Activated CD4-positive, alpha-beta T cell treated with anti-CD3 and anti-CD28 coated beads, Interleukin-2, Interleukin-4, amounts not matched to agents 100 ng/mL and 50 ng/mL, durations not matched to agents 16 hours and 8 hours (primary cell): ENCODE measurements around the gene CTNND2.

ENCODE experiments used
- DNase-seq: peaks from one replicate; pipeline ENCODE4 v3.0.0-alpha.2; 2020; ENCODE audit warnings: low spot score

CTNND2 gene

DNA sequence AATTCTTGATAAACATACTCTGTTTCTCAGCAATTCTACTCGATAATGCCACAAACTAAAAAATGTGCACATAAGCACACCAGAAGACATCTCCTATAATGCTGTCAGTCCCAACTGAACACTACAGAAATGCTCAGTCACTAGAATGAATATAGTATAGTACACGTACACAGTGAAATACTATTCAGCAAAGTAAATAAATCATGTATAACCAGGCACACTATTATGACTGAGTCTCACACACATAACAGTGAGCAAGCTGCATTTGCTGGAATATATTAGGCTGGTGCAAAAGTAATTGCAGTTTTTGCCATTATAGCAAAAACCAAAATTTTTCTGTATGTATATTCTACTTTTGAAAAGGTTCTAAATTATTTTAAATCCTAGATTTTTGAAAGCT lies 310.2 kb downstream of the CTNND2 start:
- DNase-seq = no peak

DNA sequence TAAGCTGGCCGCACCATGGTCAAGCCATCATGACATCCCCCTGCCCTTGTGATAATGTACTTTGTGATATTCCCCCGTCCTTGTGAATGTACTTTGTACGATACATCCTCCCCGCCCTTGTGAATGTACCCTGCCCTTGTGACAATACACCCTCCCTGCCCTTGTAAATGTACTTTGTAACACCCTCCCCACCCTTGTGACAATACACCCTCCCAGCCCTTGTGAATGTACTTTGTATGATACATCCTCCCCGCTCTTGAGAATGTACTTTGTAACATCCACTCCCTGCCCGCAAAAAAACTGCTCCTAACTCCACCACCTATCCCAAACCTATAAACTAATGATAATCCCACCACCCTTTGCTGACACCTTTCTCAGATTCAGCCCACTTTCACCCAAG lies 313.8 kb downstream of the CTNND2 start:
- DNase-seq = no peak

DNA sequence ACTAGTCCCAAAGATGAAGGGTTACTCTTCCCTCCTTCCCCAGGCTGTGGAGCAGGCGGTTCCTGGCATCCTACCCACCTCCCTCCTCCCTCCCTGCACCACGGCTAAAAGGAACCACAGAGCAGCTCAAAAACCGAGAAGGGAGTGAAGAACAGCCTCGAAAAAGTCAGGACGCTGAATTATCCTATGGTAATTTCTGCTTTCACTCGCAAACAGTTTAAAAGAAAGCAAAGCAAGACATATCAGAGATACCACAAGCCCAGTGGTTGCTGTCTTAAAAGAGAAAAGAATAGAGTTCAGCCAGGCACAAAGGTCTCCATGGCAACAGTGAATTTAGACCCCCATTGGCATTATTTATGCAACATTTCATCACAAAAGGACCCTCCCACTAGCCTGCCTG lies 315.4 kb downstream of the CTNND2 start:
- no peak for DNase-seq

DNA sequence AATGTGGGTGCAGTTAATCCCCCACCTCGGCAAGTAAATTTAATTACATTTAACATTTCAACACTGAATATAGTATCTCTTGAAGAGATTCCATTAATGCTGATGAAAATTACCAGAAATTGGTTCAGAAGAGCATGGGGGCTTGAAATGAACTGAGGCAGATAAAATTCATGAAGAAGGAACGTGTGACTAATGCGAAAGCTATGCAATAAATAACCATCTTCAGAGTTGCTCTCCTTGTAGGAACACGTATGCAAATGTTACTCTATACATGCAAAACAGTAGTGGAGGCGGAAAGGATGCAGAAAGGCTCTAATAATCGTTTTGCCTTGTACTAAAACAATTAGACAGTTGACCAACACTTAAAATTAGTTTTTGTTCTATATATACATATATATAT lies 320.2 kb downstream of the CTNND2 start:
- DNase-seq = no peak

DNA sequence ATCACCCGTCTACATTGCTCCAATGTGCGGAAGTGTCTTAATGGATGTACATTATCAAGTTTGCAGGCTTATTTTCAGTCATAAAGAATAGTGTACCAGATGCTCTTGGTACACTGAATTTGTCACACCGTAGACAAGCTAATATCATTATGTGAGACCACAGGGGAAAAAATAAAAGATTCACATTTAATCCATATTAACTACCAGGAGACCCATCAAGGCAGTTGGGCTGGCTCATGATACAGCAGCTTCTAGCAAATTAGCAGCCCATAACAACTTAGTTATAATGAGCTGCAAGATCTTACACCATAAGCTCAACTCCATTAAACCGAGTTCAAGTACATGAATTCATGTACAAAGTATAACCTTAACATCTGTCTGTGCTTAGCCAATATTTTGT lies 324.9 kb downstream of the CTNND2 start:
- no peak for DNase-seq

DNA sequence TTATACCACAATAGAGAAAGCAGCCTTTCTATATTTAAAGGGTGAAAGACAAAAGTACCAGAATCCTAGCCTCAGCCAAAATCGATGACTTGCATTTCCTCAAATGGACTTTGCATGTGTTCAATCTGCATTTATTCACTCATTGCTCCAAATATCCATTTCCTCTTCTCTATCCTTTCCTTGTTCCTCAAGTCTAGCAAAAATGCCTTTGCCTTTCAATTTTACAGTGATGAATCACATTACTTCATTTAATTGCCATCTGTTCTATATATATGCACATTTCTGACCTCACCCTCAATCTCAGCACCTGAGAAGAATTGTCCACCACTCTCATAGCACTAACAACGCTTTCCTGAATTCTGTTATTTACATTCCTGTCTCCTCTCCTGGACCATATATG lies 329.5 kb downstream of the CTNND2 start:
- no peak for DNase-seq

DNA sequence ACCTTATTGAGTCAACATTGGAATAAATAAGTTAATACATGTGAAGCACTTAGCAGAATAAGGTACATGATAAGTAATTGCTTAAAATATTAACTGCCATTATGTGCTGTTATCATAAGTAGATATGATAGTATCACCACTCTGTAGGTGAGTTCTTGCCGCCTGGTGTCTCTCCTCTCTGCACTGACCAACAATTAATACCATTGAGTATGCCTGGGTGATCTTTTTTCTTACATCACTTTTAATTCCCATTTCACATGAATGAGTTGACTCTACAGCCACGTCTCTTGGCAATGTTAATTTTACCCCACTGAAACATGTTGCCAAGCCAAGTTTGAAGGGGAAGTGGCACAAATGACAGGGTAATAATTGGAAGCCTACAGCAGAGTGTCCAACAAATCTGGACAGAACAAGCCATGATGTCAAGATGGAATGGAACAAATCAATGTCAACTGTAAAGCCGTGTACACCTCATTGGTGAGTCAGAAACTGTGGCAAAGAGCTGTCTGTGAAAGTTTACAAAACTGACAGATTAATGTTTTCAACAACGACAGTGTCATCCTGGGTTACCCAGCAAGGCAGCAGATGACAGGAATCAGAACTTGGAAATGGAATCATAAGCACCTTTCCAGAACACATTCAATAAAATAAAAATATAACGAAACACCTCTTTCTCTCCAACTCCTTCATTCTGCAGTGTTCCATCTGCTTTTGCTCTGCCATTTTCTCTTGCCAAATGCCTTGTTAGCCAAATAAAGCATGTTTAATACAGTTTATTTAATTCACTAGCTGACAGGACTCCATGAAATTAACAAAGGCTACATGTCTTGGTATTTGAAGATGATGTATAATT lies 330.9 kb downstream of the CTNND2 start:
- DNase-seq = no peak

DNA sequence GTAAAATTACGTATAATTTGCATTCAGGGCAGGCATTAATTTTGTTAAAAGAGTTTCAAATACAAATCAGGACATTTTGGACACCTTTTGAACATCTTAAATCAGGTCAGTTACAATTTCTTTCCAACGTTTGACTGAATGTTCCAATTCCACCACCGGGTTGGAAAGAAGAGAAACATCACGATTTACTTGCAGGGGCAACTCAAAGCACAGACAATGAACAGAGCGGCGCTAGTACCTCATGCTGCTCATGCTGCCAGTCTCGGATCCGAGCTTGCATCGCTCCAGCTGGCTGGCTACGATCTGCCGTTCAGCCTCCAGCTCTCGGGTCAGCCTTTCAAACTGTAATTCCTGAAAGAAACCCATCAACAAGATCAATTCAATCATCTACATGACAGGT lies 339.5 kb downstream of the CTNND2 start:
- DNase-seq = no peak

DNA sequence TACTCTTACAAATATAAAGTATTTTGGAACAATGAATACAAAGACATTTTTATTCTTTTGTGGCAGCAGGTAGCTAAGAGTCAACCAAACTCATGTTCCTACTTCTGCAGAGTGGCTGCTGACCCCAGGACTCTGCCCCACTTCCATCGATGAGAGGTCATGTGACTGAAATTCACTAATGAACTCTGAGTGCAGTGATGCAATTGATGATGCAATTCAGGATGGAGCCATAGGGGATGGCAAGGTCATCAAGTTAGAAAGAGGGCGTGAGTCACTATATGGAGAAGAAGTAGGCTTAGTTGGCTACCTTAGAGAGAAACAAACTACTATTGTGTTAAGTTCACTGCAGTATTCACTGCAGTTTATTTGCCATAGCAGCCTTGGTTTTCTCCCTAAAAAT lies 340.4 kb downstream of the CTNND2 start:
- DNase-seq = no peak

DNA sequence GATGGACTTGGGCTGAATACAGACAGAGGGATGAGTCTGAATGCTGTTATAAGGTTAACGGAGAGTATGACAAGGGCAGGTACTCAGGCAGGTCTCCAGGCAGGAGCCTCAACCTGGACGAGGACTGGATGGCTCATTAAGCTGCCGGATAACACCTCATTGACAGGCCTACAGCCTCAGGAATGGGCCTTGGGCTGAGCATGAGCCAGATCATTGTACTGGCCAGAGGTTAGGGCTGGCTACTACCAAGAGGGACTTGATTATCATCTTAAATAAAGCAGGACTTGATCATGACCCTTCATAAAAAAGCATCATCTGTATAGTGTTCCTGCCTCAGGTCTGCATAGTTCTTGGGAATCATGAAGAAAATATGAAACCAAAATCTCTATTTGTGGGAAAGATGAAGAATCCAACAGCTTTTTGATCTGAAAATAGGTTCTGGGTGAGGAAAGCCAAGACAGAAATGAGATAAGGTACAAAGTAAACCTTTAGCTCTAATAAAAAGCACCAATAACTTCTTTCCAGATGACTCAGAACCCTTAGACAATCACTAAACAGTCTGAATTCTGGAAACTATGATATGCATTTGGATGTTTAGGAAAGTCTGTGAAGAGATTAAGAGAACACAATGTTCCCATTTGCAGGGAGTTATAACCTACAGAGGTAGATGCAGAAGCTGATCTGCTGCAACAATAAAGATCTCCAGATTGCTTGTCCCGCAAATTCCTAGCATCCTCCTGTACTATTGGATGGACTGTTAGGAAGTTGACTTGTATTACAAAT lies 343.1 kb downstream of the CTNND2 start:
- DNase-seq = no peak

DNA sequence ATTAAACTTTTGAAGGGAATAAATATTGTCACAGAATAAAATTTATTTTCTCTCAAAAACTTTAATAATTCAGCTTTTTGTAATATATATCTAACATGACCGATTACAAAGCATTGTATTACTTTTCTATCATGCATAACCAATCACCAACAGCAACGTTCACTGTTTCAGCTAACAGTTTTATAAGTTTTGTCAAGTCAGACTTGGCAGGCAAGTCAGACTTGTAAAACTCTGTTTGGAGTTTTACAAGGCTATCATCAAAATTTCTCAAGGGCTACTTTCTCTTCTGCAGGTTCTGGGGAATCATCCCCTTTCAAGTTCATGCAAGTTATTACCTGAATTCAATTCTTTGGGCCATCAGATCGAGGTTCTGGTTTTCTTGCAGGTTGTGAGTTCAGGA lies 347.2 kb downstream of the CTNND2 start:
- no peak for DNase-seq

DNA sequence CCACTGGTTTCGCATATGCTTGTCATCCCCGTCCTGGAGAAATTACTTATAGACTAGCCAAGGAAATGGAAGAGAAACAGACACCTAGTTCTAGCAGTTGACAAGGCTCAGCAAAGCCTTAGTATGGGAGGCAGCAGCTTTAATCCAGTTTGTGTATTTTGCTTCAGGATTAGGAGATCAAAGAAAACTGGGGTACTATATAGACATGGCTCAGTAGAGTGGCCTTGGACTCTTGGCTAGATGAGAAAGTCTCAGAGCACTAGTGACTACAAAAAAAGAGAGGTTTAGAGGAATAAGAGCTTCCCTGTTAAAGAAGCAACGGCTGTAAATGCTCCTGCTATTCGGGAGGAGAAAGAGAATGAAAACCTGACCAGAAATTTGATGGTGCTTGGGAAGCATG lies 349.1 kb downstream of the CTNND2 start:
- DNase-seq = no peak

DNA sequence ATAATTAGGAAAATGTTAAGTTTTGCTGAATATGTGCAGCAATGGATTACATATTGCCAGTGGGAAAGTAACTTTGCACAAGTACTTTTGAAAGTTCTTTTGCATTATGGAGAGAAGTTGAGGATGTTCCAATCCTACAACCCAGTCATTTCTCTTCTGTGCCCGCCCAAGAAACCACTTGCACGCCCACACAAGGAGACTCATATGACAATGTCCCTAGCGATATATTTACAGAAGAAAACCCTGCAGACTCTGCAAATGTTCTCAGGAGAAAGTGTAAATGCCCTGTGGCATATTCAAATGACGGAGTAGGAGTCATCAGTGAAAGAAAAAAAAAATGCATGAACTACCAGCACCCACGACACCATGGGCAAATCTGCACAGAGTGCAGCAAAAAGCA lies 356.5 kb downstream of the CTNND2 start:
- no peak for DNase-seq

DNA sequence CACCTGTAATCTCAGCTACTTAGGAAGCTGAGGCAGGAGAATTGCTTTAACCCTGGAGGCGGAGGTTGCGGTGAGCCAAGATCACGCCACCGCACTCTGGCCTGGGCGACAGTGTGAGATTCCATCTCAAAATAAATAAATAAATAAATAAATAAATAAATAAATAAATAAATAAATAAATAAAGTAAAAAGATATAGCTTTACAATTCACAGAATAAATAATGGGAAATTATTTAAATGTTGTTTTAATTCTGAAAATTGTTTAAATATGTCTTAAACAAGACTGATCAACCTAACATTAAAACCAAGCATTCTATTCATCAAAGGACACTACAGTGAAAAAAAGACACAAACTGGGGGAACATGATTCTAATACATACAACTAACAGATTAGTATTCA lies 357.1 kb downstream of the CTNND2 start:
- DNase-seq = no peak

DNA sequence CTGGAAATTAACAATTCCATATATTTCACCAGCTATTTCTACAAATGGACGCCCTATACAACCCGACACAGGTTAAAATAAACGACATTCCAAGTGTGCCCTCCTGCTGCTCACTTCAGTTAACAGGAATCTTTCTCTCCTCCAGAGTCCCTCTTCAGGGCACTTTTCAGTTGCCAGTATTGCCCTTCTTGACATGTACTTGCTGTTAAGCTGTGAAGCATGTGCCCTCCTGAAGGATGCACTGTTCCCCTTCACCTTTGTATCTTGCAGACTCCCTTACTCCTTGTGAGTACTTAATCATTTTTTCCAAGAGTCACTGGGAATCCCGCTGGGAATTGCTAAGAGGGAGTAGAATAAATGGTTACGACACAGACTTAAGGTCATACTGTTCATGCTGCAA lies 364.1 kb downstream of the CTNND2 start:
- no peak for DNase-seq

DNA sequence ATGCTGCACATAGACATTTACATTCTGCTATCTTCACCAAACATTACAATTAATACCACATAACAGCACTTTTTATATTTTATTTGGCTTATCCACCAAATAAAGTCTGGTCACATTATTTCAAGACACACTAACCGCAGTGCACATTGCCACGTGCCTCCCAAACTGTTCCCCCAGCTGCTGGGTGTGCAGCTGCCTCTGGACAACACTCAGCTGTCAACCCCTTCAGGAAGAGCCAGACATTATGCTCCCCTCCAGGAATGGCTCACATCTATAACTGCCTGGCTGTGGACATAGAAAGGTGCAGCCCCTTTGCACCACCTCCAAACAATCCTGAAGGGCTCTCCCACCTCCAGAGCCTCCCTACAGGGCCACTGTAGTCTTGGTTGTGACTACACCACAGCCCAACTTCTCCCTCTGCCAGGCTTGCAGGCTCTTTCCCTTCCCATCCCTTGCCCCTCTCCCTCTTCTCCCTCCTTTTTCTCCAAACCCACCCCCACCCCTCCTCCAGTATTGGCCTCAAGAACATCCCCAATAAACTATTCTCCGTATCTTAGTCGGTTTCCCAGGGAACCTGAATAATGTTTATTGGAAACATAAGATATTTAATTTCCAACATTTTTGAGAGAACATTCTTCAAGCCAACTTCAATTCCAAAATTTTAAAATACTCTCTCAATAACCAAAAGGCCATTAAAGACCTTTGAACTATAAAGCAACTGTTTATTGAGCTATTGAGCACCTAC lies 372.3 kb downstream of the CTNND2 start:
- no peak for DNase-seq

DNA sequence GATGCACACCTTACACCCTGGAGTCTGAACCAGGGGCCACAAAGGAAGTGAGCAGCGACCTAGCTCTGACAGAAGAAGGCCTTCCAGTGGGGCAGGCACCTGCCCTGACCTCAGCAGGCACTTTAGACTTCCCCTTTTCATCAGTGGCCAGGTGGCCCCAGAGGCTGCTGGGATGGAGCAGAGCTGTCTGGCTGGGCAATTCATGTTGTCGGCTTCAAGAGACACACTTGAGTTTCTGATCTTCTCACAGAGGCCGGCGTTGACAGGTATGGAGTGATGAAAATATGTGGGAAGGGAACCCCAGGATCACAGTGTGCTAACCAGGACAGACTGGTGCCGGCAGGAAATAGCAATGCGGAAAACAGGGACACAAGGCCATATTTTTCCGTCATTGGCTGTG lies 375.5 kb downstream of the CTNND2 start:
- DNase-seq = no peak

DNA sequence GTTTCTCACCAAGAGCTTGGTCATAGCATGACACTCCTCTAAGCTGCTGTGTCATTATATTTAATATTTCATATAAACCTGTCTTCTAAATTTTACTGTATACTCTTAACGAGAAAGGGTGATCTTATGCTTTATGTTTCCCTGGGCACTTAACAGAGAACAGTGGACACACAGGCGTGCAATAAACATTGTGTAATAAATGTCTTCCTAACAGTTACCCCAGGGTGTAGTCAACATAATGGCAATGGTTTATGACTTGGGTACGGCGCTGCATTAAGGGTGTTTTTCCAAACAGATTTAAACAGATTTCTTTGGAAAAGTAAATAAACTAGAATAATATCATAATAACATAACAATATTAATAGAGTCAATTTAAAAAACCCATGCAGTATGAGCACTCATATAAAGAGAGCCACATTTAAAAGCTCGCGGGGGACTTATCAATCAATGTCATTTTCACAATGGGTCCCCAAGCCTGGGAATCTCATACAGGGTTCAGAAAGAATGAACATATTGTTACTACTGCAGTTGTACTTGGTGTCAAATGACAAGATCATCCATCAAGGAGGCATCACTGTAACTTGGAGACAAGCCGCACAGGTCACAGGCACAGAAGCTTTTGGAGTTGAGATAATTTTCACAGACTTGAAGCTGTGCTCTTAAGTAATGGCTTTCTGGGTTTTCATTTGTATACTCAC lies 376.4 kb downstream of the CTNND2 start:
- no peak for DNase-seq

DNA sequence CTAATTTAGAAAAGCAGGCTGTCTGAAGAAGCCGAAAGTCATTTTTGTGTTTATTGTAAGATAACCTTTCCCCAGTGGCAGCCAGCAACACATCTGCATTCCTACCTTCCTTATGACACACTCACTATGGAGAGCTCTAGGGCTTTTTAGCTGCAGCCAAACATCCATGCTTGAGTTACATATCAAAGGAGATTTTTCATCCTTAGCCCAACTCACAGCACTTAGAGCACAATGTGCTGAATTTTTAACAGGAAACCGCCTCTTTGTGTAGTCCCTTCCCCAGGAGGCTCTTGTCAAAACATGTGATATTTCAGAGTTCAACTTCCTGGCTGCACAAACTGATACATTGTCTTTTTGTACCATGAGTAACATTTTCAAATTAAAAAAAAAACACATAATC lies 379.2 kb downstream of the CTNND2 start:
- DNase-seq = no peak

DNA sequence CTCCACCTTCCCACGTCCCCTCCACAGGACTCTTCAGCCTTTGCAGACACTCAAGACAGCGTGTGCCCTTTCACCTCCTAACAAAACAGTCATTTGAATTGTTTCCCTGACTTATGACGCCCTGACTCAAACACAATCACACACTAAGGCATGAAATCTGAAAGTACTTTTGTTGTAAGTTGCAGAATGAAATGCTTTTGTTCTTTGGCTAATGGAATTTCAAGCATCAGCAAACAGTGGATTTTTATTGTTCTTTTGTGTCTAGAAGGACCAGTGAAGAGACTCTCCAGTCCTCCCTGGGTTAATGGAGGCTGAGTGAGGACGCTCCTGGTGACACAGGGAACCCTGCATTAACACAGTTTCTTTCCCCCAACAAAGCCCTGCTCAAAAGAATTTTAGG lies 380.1 kb downstream of the CTNND2 start:
- DNase-seq = no peak

DNA sequence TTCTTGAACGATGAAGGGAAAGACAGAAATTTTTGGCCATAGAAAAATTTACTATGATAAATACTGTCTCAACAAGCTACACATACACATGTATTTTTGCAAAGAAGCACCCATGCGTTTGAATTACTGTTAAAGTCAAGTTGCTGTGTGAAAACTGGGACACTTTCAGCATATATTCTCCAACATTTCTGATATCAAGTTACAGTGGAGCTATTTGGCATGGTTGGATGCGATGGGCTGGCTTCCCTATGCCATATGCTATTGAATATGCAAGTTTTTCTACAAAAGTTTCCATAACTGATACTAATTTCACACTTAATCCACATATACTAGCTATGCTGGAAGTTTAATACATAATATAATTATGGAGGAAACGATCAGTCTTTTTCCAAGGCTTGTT lies 381.4 kb downstream of the CTNND2 start:
- no peak for DNase-seq

DNA sequence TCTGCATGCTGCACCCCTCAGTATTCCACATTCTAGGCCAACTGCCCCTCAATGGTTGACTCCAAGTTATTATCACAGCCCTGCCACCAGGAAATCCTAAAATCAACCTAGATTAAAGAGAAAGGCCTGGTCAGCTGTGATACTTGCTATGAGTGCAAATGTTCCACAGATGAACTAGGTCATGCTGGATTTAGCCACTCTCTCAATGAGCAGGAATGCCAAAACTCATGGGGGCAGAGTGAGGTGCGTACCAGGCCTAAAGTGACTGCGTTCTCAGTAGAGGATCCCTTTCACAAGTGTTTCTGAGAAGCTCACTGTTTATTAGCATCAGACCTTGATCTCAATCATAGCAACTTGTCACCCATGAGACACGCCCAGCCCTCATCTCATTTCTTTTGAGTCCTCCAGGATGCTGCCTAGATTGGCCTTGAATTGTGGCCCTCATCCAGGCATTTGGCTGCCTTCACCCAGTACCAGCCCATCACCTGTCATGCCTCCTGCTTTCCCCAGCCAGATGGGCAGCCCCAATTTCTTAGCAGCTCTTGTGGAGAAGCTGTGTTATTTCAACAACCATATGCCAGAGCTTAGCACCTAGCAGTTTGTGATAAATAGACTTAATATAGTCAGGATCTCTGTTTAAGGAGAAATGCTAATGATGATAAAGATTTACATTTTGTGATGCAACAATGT lies 383.9 kb downstream of the CTNND2 start:
- DNase-seq = no peak
